A549 (cell line): ENCODE data around the gene CARMIL3. TPM values are rescaled to one million over a fixed set of nuclear protein-coding genes. Genes with fewer than 3 reads are reported as not detected.
A peak's percentile ranks its signal among the peaks of the same experiment; 100 is the strongest.

ENCODE experiments used
- ATAC-seq, 2 experiments: fragments of 200-7000 bp in 1 of 2; fragments of >200 bp in 1 of 2; cut with Nextera tagmentation in 1 of 2; cut with Tn5 transposase in 1 of 2; 3 replicates each; pipeline versions ENCODE4 v1.8.0 to v1.9.1; 2018 to 2020; ENCODE audit warnings: mild to moderate bottlenecking in 1 of 2, moderate library complexity in 1 of 2
- CTCF ChIA-PET: fragments of 300-600 bp; sonication (Branson Sonifier 250); formaldehyde crosslinking; extraction: SDS; loops from one replicate; lab custom pipeline; 2021; ENCODE audit warnings: antibody characterized with exemption, inconsistent platforms; lab: Yijun Ruan, JAX
- POLR2A ChIA-PET: fragments of 350-600 bp; formaldehyde crosslinking; extraction: SDS; loops from one replicate; lab custom pipeline; 2021; ENCODE audit warnings: antibody characterized with exemption, inconsistent platforms; lab: Yijun Ruan, JAX
- DNase-seq, 2 experiments: peaks; one replicate each; pipeline versions ENCODE4 v3.0.0 to v3.0.0-alpha.2; 2011 to 2016; ENCODE audit warnings: low read depth in 1 of 2, low spot score in 1 of 2
- FAIRE-seq: peaks from 2 replicates; lab custom pipeline; 2011; peaks lifted over from hg19 to GRCh38; lab: Jason Lieb, UNC
- H3K27ac ChIP-seq, 2 experiments: fragments of >200 bp; sonication (Bioruptor Twin); formaldehyde crosslinking; 3 replicates each; pipeline ENCODE4 v1.5.1; 2016 to 2017
- H3K4me1 ChIP-seq: fragments of >200 bp; sonication (Bioruptor Twin); formaldehyde crosslinking; 3 replicates; pipeline ENCODE4 v1.6.1; 2016
- H3K4me2 ChIP-seq: fragments of >200 bp; sonication (Bioruptor Twin); formaldehyde crosslinking; 3 replicates; pipeline ENCODE4 v1.6.1; 2016
- H3K4me3 ChIP-seq: fragments of >200 bp; sonication (Bioruptor Twin); formaldehyde crosslinking; 3 replicates; pipeline ENCODE4 v1.5.1; 2016
- H3K9me3 ChIP-seq: fragments of >200 bp; sonication (Bioruptor Twin); formaldehyde crosslinking; 3 replicates; pipeline ENCODE4 v1.6.1; 2016
- BHLHE40 ChIP-seq: IDR thresholded peaks from 2 replicates; pipeline ENCODE4 v1.6.1; 2012; ENCODE audit warnings: low read depth, low read length, inconsistent platforms
- CBX8 ChIP-seq: fragments of 200-600 bp; sonication (generic); IDR thresholded peaks from 2 replicates; pipeline ENCODE4 v1.6.1; 2016
- CHD2 ChIP-seq: fragments of 150-350 bp; IDR thresholded peaks from 2 replicates; pipeline ENCODE4 v1.6.1; 2014; ENCODE audit warnings: low read length; ENCODE audit not compliant: partially characterized antibody
- EHMT2 ChIP-seq: fragments of 200-600 bp; sonication (generic); IDR thresholded peaks from 2 replicates; pipeline ENCODE4 v1.6.1; 2016; ENCODE audit warnings: antibody characterized with exemption, low read depth, mild to moderate bottlenecking, moderate library complexity
- ESRRA ChIP-seq: fragments of 150-350 bp; IDR thresholded peaks from 2 replicates; pipeline ENCODE4 v1.6.1; 2014; ENCODE audit warnings: mild to moderate bottlenecking, low read length, borderline replicate concordance
- FOSB ChIP-seq: fragments of 250-450 bp; sonication (Bioruptor Pico); IDR thresholded peaks from 2 replicates; pipeline ENCODE4 v1.5.0; 2020; ENCODE audit warnings: mild to moderate bottlenecking, moderate library complexity
- FOXS1 ChIP-seq: fragments of 250-450 bp; sonication (Bioruptor Pico); IDR thresholded peaks from 2 replicates; pipeline ENCODE4 v1.5.0; 2020; ENCODE audit warnings: mild to moderate bottlenecking, moderate library complexity
- GATA3 ChIP-seq: IDR thresholded peaks from 2 replicates; pipeline ENCODE4 v1.6.1; 2012; ENCODE audit warnings: borderline replicate concordance
- HDAC2 ChIP-seq: fragments of 200-600 bp; sonication (generic); IDR thresholded peaks from 2 replicates; pipeline ENCODE4 v1.6.1; 2016
- JUN ChIP-seq, 2 experiments: fragments of >200 bp; sonication (Bioruptor Twin); formaldehyde crosslinking; IDR thresholded peaks; 2 replicates in 1 of 2; 3 replicates in 1 of 2; pipeline ENCODE4 v1.6.1; 2016 to 2017
- MAZ ChIP-seq: fragments of 150-350 bp; IDR thresholded peaks from 2 replicates; pipeline ENCODE4 v1.6.1; 2014; ENCODE audit warnings: antibody characterized with exemption, low read depth, low read length, borderline replicate concordance
- PHF8 ChIP-seq: fragments of 200-600 bp; sonication (generic); IDR thresholded peaks from 2 replicates; pipeline ENCODE4 v1.6.1; 2016; ENCODE audit warnings: low read depth, mild to moderate bottlenecking, antibody characterized with exemption, moderate library complexity, borderline replicate concordance
- RCOR1 ChIP-seq: fragments of 150-350 bp; IDR thresholded peaks from 2 replicates; pipeline ENCODE4 v1.6.1; 2014; ENCODE audit warnings: antibody characterized with exemption, low read length, low read depth
- RFX5 ChIP-seq: fragments of 450-650 bp; IDR thresholded peaks from 2 replicates; pipeline ENCODE4 v1.7.1; 2014; ENCODE audit warnings: antibody characterized with exemption, mild to moderate bottlenecking, moderate library complexity
- SMC3 ChIP-seq: fragments of >200 bp; sonication (Bioruptor Twin); formaldehyde crosslinking; IDR thresholded peaks from 3 replicates; pipeline ENCODE4 v1.6.1; 2018; ENCODE audit warnings: inconsistent platforms
- WGBS: methylation state at CpG from one replicate; pipeline ENCODE4 v1.1.6; 2017; ENCODE audit errors: missing lambda C conversion rate; 5-methylcytosine and 5-hydroxymethylcytosine counted together
- polyA plus RNA-seq, 4 experiments: library from polyadenylated mRNA; depleted of rRNA in 3 of 4; stranded (reverse); fragments of >200 nt; fragmentation: RNase III in 1 of 4; extraction: RNeasy Plus Mini Kit Qiagen cat#74134 plus additional on column Dnase treatment in 1 of 4; gene quantifications; 2 replicates in 3 of 4; 3 replicates in 1 of 4; pipeline ENCODE4 v1.2.3, GENCODE V29; 2011 to 2017
- TF ChIP-seq, protein P1 (sequence below): fragments of 450-650 bp; IDR thresholded peaks from 2 replicates; pipeline ENCODE4 v1.6.1; 2014; ENCODE audit warnings: antibody characterized with exemption
- TF ChIP-seq, protein P2 (sequence below): fragments of 150-350 bp; IDR thresholded peaks from 2 replicates; pipeline ENCODE4 v1.6.1; 2014; ENCODE audit warnings: low read depth, mild to moderate bottlenecking, low read length
- TF ChIP-seq, protein P3 (sequence below): fragments of >200 bp; sonication (Bioruptor Twin); formaldehyde crosslinking; IDR thresholded peaks from 2 replicates; pipeline ENCODE4 v1.6.1; 2016
- TF ChIP-seq, protein P4 (sequence below): IDR thresholded peaks from 2 replicates; pipeline ENCODE4 v1.6.1; 2012; ENCODE audit warnings: low read depth, borderline replicate concordance
- TF ChIP-seq, protein P5 (sequence below): fragments of 250-450 bp; sonication (Bioruptor Pico); IDR thresholded peaks from 2 replicates; pipeline ENCODE4 v1.5.0; 2021; ENCODE audit warnings: mild to moderate bottlenecking, moderate library complexity, borderline replicate concordance

Gene CARMIL3
- polyA plus RNA-seq, 2 of the 4 experiments (the other 2 are of a cell fraction): 0.45 to 0.98 TPM

DNA sequence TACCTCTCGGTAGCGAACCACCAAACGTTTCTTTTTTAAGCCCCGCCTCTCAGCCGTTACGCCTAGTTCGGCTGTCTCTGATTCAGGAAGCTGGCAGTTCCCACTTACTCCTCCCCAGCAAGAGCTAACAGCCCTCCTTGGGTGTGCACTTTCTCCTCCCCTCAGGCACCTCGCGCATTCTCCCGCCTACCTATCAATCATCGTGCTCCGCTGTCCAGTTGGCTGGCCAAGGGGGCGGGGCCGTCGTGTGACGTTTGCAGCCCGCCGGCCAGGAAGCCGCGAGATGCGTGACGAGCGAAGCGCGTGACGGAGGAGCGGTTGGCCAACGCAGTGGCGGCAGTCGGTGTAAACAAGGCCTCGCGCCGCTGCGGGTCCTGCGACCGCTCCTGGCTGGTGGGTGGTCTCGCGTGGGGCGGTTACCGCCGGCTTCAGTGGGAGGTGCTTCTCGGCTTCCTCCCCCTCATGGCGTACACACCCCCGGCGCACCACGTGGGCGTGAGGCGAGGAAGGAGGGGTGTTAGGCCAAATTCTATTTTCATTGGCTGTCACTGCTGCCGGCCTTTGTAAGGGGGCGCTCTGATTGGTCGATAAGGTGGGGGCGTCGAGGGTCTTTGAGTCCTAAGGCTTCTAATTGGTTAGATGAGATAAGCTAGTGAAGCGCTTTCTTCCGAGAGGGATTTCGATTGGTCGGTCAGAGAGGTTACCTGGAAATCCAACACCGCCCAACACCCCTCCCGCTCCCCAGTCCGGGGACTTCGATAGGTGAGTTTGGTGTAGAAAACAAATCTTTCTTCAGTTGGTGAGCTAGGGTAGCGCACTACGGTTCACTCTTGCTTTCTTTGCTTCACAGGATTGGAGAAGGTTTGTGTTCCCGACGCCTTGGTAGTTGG is 63.0 kb downstream of the CARMIL3 start, which contains the start of the genes DCAF11 and NRL (continued):
- TF ChIP-seq HDAC2: no peak
- peak; percentile 41; the same call in 1 of the 2 replicates for TF ChIP-seq PHF8
- TF ChIP-seq, protein P1, sequence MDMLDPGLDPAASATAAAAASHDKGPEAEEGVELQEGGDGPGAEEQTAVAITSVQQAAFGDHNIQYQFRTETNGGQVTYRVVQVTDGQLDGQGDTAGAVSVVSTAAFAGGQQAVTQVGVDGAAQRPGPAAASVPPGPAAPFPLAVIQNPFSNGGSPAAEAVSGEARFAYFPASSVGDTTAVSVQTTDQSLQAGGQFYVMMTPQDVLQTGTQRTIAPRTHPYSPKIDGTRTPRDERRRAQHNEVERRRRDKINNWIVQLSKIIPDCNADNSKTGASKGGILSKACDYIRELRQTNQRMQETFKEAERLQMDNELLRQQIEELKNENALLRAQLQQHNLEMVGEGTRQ: peak; percentile 96
- TF ChIP-seq, protein P2, sequence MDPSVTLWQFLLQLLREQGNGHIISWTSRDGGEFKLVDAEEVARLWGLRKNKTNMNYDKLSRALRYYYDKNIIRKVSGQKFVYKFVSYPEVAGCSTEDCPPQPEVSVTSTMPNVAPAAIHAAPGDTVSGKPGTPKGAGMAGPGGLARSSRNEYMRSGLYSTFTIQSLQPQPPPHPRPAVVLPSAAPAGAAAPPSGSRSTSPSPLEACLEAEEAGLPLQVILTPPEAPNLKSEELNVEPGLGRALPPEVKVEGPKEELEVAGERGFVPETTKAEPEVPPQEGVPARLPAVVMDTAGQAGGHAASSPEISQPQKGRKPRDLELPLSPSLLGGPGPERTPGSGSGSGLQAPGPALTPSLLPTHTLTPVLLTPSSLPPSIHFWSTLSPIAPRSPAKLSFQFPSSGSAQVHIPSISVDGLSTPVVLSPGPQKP: no peak
- TF ChIP-seq, protein P3, sequence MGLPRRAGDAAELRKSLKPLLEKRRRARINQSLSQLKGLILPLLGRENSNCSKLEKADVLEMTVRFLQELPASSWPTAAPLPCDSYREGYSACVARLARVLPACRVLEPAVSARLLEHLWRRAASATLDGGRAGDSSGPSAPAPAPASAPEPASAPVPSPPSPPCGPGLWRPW: no peak
- TF ChIP-seq, all 56 proteins: peak for 14

DNA sequence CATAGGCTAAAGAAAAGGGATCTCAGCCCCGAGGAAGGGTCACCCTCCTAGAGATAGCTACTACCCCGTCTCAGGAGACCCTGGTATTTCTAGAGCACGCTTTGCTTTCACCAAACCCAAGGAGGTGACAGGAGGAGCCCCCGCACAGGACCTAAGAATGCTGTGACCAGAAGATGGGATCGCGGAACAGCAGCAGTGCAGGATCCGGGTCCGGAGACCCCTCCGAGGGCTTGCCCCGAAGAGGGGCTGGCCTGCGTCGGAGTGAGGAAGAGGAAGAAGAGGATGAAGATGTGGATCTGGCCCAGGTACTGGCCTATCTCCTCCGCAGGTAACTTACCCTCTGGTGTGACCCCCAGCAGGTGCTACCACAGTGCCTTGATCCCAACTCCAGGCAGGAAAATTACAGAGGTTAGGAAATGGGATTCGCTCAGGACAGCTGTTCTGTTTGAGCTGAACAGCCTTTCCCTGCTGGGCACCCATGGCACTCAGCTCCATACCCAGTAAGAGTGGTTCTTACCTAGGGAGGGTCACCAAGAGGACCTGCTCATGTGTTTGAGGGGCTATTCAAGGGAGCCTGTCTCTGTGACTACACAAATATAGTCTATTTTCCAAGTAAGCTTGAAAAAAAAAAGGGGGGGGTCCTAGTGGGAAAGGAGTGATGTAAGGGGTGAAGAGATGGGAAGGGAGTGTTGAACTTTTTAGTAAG is 63.8 kb downstream of the CARMIL3 start:
- ATAC-seq (no peak), FAIRE-seq (no peak)

More for the DNA sequence above, 63.8 kb downstream of the CARMIL3 start:
- ChIA-PET CTCF (interaction anchor here (0.7 to 5.6 kb wide), 8 partner anchors 10 to 143 kb away, joined by 3 to 44 read pairs (median 8); partner anchors contain the start of gene IRF9), POLR2A (interaction anchor here (0.7 to 2.9 kb wide), 16 partner anchors 9 to 794 kb away, joined by 3 to 55 read pairs (median 9); partner anchors contain the start of genes CARMIL3, DHRS4L2, EMC9 and IRF9)
- no peaks in the 10 kb centered on the region for H3K9me3 ChIP-seq
- WGBS: 15% methylated on average over 14 of the region's 14 CpGs
- no peak for DNase-seq
- peak overlapping the region; percentile 89 for H3K4me2 ChIP-seq
- peak overlapping the region; percentile 67 to 95 for H3K27ac ChIP-seq
- TF ChIP-seq BHLHE40 (no peak), FOXS1 (CRISPR knock-in tag) (no peak), EHMT2 (no peak), CHD2 (no peak), JUN (IDR thresholded peaks at IDR 0.05) (no peak), CBX8 (no peak), RCOR1 (no peak), MAZ (no peak), FOSB (CRISPR knock-in tag) (no peak), ESRRA (no peak), RFX5 (no peak), SMC3 (no peak), GATA3 (no peak)
- TF ChIP-seq, protein P3: no peak
- TF ChIP-seq, protein P4, sequence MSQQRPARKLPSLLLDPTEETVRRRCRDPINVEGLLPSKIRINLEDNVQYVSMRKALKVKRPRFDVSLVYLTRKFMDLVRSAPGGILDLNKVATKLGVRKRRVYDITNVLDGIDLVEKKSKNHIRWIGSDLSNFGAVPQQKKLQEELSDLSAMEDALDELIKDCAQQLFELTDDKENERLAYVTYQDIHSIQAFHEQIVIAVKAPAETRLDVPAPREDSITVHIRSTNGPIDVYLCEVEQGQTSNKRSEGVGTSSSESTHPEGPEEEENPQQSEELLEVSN: no peak
- TF ChIP-seq, protein P5, sequence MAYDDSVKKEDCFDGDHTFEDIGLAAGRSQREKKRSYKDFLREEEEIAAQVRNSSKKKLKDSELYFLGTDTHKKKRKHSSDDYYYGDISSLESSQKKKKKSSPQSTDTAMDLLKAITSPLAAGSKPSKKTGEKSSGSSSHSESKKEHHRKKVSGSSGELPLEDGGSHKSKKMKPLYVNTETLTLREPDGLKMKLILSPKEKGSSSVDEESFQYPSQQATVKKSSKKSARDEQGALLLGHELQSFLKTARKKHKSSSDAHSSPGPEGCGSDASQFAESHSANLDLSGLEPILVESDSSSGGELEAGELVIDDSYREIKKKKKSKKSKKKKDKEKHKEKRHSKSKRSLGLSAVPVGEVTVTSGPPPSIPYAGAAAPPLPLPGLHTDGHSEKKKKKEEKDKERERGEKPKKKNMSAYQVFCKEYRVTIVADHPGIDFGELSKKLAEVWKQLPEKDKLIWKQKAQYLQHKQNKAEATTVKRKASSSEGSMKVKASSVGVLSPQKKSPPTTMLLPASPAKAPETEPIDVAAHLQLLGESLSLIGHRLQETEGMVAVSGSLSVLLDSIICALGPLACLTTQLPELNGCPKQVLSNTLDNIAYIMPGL: no peak
- peak overlapping the region; percentile 62 for H3K4me3 ChIP-seq
- H3K4me1 ChIP-seq: peaks cover 11% of the 10 kb centered on the region; the same call in 1 of the 3 replicates
